ENCODE measurements around the gene CRTAC1. TPM values are rescaled to one million over a fixed set of nuclear protein-coding genes. Genes with fewer than 3 reads are reported as not detected.
A peak's percentile ranks its signal among the peaks of the same experiment; 100 is the strongest.

The CRTAC1 gene
- total and polyA plus RNA-seq, 9 of the 15 experiments (the other 6 are each of a cell fraction or from before 2014, with no cell fraction given) = not detected

DNA sequence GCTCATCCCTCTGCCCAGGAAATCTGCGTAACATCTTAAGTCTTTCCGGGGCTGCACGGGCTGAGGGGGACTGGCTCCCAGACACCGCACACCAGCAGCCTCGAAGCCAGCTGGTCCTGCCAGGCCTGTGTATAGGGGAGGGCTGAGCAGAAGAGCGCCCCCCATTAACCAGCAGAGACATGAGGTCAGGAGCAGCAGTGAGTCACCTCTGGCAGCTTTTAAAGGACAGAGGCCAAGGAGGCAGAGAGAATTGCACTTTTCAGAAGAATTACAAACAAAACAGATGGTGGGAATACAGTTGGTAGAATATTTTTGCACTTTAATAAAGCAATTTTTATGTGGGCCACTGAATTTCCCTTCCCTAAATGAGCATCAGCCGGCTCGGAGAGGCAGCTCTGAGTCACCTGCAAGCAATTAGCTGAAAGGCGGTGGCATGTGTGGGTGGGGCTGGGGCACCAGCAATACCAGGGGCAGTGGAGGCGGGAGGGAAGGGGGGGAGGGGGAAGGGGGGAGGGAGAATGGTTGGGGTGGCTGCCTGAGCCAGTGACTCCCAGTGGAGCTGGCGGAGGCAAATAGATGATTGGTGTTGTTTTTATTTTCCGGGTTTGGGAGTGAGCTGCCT is 141.7 kb downstream of the CRTAC1 start:
- FAIRE-seq = no peak
- no peak; the same call in 2 of the 3 replicates for ATAC-seq
- no peak overlapping the region for H2AFZ ChIP-seq (ENCODE audit: low read depth, low read length)
- ChIA-PET CTCF (ENCODE audit: low intra/inter-chr PET ratio) (no interaction called here), POLR2A (interaction anchor here (0.5 to 0.9 kb wide), 2 partner anchors 15 to 21 kb away, joined by 3 read pairs; no protein-coding TSS in a partner anchor)
- H3K4me1 ChIP-seq (replicated peaks in 1 of 2; ENCODE audit: control insufficient read depth in 2 of 2, insufficient read depth in 2 of 2, low read length in 2 of 2) = peaks cover 14 to 17% of the 10 kb centered on the region in 2 experiments
- in situ Hi-C loops (cut with MboI) = no loop called here
- H3K9me3 ChIP-seq (replicated peaks; ENCODE audit: control insufficient read depth, insufficient read depth, low read depth, low read length) = no peaks in the 10 kb centered on the region
- H3K27me3 ChIP-seq (ENCODE audit: control insufficient read depth in 2 of 2, insufficient read depth in 2 of 2, low read length in 2 of 2) = no peaks in the 10 kb centered on the region; a peak in 1 of 5 replicates
- no peaks in the 10 kb centered on the region for H3K9me1 ChIP-seq (ENCODE audit: control insufficient read depth, insufficient read depth, low read length)
- 37% methylated on average over 7 of the region's 12 CpGs for WGBS (ENCODE audit: insufficient coverage, low coverage, missing lambda C conversion rate)
- no peaks in the 10 kb centered on the region for H3K79me2 ChIP-seq (ENCODE audit: control insufficient read depth, insufficient read depth, low read length)
- H3K27ac ChIP-seq (ENCODE audit: extremely low read depth, low read depth, low read length) = no peak overlapping the region; the same call in 2 of the 3 replicates
- H3K36me3 ChIP-seq (ENCODE audit: control insufficient read depth, insufficient read depth, low read length) = no peaks in the 10 kb centered on the region
- DNase-seq (ENCODE audit: extremely low read depth in 1 of 4, low spot score in 3 of 4) = peak in 3 of 4 experiments; percentile 17 to 43 (median 38)
- BruUV-seq (replicated peaks) = no TSS peak
- intact Hi-C loops (cut with micrococcal nuclease) = no loop called here
- H3K4me3 ChIP-seq = no peak overlapping the region
- no peak overlapping the region for H3K9ac ChIP-seq (ENCODE audit: insufficient read depth in 1 of 2, low read depth in 2 of 2, low read length in 2 of 2)
- H3K4me2 ChIP-seq (ENCODE audit: insufficient read depth, low read length) = no peak overlapping the region
- H4K20me1 ChIP-seq (replicated peaks; ENCODE audit: control insufficient read depth, insufficient read depth, low read length) = no peaks in the 10 kb centered on the region
- no peak for TF ChIP-seq RBM14 (IDR thresholded peaks at IDR 0.05; ENCODE audit: borderline replicate concordance, insufficient read depth, low read depth, low read length)
- peak; percentile 25 for TF ChIP-seq EGR1 (conservative IDR thresholded peaks at IDR 0.05)
- TF ChIP-seq, protein P1, sequence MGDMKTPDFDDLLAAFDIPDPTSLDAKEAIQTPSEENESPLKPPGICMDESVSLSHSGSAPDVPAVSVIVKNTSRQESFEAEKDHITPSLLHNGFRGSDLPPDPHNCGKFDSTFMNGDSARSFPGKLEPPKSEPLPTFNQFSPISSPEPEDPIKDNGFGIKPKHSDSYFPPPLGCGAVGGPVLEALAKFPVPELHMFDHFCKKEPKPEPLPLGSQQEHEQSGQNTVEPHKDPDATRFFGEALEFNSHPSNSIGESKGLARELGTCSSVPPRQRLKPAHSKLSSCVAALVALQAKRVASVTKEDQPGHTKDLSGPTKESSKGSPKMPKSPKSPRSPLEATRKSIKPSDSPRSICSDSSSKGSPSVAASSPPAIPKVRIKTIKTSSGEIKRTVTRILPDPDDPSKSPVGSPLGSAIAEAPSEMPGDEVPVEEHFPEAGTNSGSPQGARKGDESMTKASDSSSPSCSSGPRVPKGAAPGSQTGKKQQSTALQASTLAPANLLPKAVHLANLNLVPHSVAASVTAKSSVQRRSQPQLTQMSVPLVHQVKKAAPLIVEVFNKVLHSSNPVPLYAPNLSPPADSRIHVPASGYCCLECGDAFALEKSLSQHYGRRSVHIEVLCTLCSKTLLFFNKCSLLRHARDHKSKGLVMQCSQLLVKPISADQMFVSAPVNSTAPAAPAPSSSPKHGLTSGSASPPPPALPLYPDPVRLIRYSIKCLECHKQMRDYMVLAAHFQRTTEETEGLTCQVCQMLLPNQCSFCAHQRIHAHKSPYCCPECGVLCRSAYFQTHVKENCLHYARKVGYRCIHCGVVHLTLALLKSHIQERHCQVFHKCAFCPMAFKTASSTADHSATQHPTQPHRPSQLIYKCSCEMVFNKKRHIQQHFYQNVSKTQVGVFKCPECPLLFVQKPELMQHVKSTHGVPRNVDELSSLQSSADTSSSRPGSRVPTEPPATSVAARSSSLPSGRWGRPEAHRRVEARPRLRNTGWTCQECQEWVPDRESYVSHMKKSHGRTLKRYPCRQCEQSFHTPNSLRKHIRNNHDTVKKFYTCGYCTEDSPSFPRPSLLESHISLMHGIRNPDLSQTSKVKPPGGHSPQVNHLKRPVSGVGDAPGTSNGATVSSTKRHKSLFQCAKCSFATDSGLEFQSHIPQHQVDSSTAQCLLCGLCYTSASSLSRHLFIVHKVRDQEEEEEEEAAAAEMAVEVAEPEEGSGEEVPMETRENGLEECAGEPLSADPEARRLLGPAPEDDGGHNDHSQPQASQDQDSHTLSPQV (IDR thresholded peaks at IDR 0.05) = no peak
- TF ChIP-seq, protein P2, sequence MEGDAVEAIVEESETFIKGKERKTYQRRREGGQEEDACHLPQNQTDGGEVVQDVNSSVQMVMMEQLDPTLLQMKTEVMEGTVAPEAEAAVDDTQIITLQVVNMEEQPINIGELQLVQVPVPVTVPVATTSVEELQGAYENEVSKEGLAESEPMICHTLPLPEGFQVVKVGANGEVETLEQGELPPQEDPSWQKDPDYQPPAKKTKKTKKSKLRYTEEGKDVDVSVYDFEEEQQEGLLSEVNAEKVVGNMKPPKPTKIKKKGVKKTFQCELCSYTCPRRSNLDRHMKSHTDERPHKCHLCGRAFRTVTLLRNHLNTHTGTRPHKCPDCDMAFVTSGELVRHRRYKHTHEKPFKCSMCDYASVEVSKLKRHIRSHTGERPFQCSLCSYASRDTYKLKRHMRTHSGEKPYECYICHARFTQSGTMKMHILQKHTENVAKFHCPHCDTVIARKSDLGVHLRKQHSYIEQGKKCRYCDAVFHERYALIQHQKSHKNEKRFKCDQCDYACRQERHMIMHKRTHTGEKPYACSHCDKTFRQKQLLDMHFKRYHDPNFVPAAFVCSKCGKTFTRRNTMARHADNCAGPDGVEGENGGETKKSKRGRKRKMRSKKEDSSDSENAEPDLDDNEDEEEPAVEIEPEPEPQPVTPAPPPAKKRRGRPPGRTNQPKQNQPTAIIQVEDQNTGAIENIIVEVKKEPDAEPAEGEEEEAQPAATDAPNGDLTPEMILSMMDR (IDR thresholded peaks at IDR 0.05 in 2 of 3, conservative IDR thresholded peaks at IDR 0.05 in 1 of 3; ENCODE audit: insufficient read depth in 2 of 3, low read depth in 1 of 3, low read length in 3 of 3) = 0 out of 6 replicates have a peak, but pooled peaks of 1 of the 3 experiments have one; percentile 14
- TF ChIP-seq HIVEP1 (CRISPR knock-in tag; IDR thresholded peaks at IDR 0.05) = no peak
- no peak for TF ChIP-seq RFX5 (IDR thresholded peaks at IDR 0.05; ENCODE audit: low read depth, low read length)
- 0 out of 2 replicates have a peak, but pooled peaks have one; percentile 38 for TF ChIP-seq BHLHE40 (IDR thresholded peaks at IDR 0.05; ENCODE audit: low read length)
- no peak for TF ChIP-seq ZNF316 (IDR thresholded peaks at IDR 0.05)
- TF ChIP-seq HCFC1 (IDR thresholded peaks at IDR 0.05; ENCODE audit: low read depth, low read length) = no peak
- TF ChIP-seq, protein P3, sequence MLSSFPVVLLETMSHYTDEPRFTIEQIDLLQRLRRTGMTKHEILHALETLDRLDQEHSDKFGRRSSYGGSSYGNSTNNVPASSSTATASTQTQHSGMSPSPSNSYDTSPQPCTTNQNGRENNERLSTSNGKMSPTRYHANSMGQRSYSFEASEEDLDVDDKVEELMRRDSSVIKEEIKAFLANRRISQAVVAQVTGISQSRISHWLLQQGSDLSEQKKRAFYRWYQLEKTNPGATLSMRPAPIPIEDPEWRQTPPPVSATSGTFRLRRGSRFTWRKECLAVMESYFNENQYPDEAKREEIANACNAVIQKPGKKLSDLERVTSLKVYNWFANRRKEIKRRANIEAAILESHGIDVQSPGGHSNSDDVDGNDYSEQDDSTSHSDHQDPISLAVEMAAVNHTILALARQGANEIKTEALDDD (IDR thresholded peaks at IDR 0.05) = no peak
- TF ChIP-seq, protein P4, sequence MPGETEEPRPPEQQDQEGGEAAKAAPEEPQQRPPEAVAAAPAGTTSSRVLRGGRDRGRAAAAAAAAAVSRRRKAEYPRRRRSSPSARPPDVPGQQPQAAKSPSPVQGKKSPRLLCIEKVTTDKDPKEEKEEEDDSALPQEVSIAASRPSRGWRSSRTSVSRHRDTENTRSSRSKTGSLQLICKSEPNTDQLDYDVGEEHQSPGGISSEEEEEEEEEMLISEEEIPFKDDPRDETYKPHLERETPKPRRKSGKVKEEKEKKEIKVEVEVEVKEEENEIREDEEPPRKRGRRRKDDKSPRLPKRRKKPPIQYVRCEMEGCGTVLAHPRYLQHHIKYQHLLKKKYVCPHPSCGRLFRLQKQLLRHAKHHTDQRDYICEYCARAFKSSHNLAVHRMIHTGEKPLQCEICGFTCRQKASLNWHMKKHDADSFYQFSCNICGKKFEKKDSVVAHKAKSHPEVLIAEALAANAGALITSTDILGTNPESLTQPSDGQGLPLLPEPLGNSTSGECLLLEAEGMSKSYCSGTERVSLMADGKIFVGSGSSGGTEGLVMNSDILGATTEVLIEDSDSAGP (CRISPR knock-in tag; IDR thresholded peaks at IDR 0.05) = no peak
- TF ChIP-seq, protein P5, sequence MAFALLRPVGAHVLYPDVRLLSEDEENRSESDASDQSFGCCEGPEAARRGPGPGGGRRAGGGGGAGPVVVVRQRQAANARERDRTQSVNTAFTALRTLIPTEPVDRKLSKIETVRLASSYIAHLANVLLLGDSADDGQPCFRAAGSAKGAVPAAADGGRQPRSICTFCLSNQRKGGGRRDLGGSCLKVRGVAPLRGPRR (CRISPR knock-in tag; IDR thresholded peaks at IDR 0.05) = no peak
- TF ChIP-seq FOXP1 (CRISPR knock-in tag; IDR thresholded peaks at IDR 0.05) = no peak
